Prostate gland (tissue), 2 donors: ENCODE data around the gene GLRX5.

Experiments used
- POLR2A ChIP-seq: fragments of 450-650 bp; IDR thresholded peaks from one replicate; pipeline ENCODE4 v1.6.1; 2016; ENCODE audit warnings: antibody characterized with exemption, mild to moderate bottlenecking
- POLR2AphosphoS5 ChIP-seq: sonication (generic); formaldehyde crosslinking; IDR thresholded peaks from one replicate; pipeline ENCODE4 v1.6.1; 2017; ENCODE audit warnings: antibody characterized with exemption
- TF ChIP-seq, protein P1 (sequence below), 4 experiments: fragments of 200-600 bp in 2 of 4; fragments of 450-650 bp in 2 of 4; sonication (generic) in 2 of 4; IDR thresholded peaks; 1 replicate in 3 of 4; 2 replicates in 1 of 4; pipeline ENCODE4 v1.5.1; 2016 to 2019; ENCODE audit warnings: antibody characterized with exemption in 4 of 4, mild to moderate bottlenecking in 2 of 4, moderate library complexity in 2 of 4

DNA sequence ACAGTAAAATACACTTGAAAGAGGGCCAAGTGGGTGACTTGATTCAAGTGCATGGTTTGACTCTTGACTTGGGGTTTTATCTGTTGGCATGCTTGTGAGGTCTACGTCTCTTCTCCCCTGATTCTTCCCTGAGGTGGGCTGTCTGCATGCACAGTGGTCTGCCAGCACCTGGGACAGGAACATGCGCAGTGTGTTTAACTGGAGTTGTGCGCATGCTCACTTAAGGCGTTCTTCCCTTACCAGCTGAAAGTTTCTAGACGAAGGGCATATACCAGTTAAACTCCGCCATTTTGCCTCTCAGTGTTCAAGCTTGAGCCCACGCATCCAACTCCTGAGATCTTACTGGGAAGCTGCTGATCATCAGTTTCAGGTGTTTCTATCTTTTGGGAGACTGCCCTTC, 38.5 kb downstream of the GLRX5 start:
- TF ChIP-seq, protein P1, sequence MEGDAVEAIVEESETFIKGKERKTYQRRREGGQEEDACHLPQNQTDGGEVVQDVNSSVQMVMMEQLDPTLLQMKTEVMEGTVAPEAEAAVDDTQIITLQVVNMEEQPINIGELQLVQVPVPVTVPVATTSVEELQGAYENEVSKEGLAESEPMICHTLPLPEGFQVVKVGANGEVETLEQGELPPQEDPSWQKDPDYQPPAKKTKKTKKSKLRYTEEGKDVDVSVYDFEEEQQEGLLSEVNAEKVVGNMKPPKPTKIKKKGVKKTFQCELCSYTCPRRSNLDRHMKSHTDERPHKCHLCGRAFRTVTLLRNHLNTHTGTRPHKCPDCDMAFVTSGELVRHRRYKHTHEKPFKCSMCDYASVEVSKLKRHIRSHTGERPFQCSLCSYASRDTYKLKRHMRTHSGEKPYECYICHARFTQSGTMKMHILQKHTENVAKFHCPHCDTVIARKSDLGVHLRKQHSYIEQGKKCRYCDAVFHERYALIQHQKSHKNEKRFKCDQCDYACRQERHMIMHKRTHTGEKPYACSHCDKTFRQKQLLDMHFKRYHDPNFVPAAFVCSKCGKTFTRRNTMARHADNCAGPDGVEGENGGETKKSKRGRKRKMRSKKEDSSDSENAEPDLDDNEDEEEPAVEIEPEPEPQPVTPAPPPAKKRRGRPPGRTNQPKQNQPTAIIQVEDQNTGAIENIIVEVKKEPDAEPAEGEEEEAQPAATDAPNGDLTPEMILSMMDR (IDR thresholded peaks at IDR 0.05), result no peak
- TF ChIP-seq POLR2A, result no peak
- TF ChIP-seq POLR2AphosphoS5, result no peak
